ENCODE measurements around the gene KDM5B.
A peak's percentile ranks its signal among the peaks of the same experiment; 100 is the strongest.

Gene KDM5B

GRCh38 chr1:202806845-202807450, 1.3 kb downstream of the KDM5B start (continued):
- TF ChIP-seq ZNF16 (tag by site-specific recombination; IDR thresholded peaks at IDR 0.05; ENCODE audit: low read depth) (no peak), ZBTB10 (tag by site-specific recombination; IDR thresholded peaks at IDR 0.05) (peak; percentile 68), ZBTB1 (tag by site-specific recombination; IDR thresholded peaks at IDR 0.05) (no peak), PATZ1 (tag by site-specific recombination; IDR thresholded peaks at IDR 0.05) (peak; percentile 64; the same call in 1 of the 2 replicates), ZNF549 (tag by site-specific recombination; IDR thresholded peaks at IDR 0.05) (no peak), ZNF48 (tag by site-specific recombination; IDR thresholded peaks at IDR 0.05) (no peak), ZNF335 (tag by site-specific recombination; conservative IDR thresholded peaks at IDR 0.05) (peak; percentile 6), ZNF214 (tag by site-specific recombination; IDR thresholded peaks at IDR 0.05; ENCODE audit: borderline replicate concordance) (no peak), WT1 (tag by site-specific recombination; IDR thresholded peaks at IDR 0.05) (0 out of 2 replicates have a peak, but pooled peaks have one; percentile 19), ZFP69B (tag by site-specific recombination; IDR thresholded peaks at IDR 0.05) (peak; percentile 48; the same call in 1 of the 2 replicates), ZNF658 (tag by site-specific recombination; IDR thresholded peaks at IDR 0.05) (no peak), ZSCAN23 (tag by site-specific recombination; IDR thresholded peaks at IDR 0.05) (no peak), ZNF654 (tag by site-specific recombination; IDR thresholded peaks at IDR 0.05; ENCODE audit: low read depth) (no peak), GLIS2 (tag by site-specific recombination; IDR thresholded peaks at IDR 0.05) (peak; percentile 67), ZNF629 (tag by site-specific recombination; IDR thresholded peaks at IDR 0.05) (no peak), ZNF202 (tag by site-specific recombination; IDR thresholded peaks at IDR 0.05; ENCODE audit: borderline replicate concordance) (no peak), SP2 (tag by site-specific recombination; IDR thresholded peaks at IDR 0.05) (peak; percentile 73), ZNF585B (tag by site-specific recombination; IDR thresholded peaks at IDR 0.05) (no peak), EGR2 (tag by site-specific recombination; IDR thresholded peaks at IDR 0.05; ENCODE audit: low read depth) (0 out of 2 replicates have a peak, but pooled peaks have one; percentile 28), ZNF596 (tag by site-specific recombination; IDR thresholded peaks at IDR 0.05) (no peak), ZFP37 (tag by site-specific recombination; IDR thresholded peaks at IDR 0.05) (no peak), PRDM6 (tag by site-specific recombination; IDR thresholded peaks at IDR 0.05) (no peak), ZNF473 (tag by site-specific recombination; IDR thresholded peaks at IDR 0.05) (no peak), ZNF600 (tag by site-specific recombination; IDR thresholded peaks at IDR 0.05) (peak; percentile 90; the same call in 1 of the 2 replicates), ZXDB (tag by site-specific recombination; IDR thresholded peaks at IDR 0.05) (0 out of 2 replicates have a peak, but pooled peaks have one; percentile 46), ZNF157 (tag by site-specific recombination; IDR thresholded peaks at IDR 0.05) (no peak), ZNF785 (tag by site-specific recombination; IDR thresholded peaks at IDR 0.05) (no peak), ZBTB20 (tag by site-specific recombination; IDR thresholded peaks at IDR 0.05) (peak; percentile 77; the same call in 1 of the 2 replicates), ZFHX2 (tag by site-specific recombination; conservative IDR thresholded peaks at IDR 0.05) (no peak), ZBTB48 (tag by site-specific recombination; IDR thresholded peaks at IDR 0.05) (0 out of 2 replicates have a peak, but pooled peaks have one; percentile 12), ZIC2 (tag by site-specific recombination; IDR thresholded peaks at IDR 0.05) (no peak)
- TF ChIP-seq, protein P1, sequence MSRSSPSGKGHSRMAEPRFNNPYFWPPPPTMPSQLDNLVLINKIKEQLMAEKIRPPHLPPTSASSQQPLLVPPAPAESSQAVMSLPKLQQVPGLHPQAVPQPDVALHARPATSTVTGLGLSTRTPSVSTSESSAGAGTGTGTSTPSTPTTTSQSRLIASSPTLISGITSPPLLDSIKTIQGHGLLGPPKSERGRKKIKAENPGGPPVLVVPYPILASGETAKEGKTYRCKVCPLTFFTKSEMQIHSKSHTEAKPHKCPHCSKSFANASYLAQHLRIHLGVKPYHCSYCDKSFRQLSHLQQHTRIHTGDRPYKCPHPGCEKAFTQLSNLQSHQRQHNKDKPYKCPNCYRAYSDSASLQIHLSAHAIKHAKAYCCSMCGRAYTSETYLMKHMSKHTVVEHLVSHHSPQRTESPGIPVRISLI (tag by site-specific recombination; IDR thresholded peaks at IDR 0.05) = 0 out of 2 replicates have a peak, but pooled peaks have one; percentile 43
- TF ChIP-seq, protein P2, sequence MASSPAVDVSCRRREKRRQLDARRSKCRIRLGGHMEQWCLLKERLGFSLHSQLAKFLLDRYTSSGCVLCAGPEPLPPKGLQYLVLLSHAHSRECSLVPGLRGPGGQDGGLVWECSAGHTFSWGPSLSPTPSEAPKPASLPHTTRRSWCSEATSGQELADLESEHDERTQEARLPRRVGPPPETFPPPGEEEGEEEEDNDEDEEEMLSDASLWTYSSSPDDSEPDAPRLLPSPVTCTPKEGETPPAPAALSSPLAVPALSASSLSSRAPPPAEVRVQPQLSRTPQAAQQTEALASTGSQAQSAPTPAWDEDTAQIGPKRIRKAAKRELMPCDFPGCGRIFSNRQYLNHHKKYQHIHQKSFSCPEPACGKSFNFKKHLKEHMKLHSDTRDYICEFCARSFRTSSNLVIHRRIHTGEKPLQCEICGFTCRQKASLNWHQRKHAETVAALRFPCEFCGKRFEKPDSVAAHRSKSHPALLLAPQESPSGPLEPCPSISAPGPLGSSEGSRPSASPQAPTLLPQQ (tag by site-specific recombination; IDR thresholded peaks at IDR 0.05) = peak; percentile 81

Measured in HEK293 (cell line).